Measurements from ENCODE around the gene RUFY3.

DNA sequence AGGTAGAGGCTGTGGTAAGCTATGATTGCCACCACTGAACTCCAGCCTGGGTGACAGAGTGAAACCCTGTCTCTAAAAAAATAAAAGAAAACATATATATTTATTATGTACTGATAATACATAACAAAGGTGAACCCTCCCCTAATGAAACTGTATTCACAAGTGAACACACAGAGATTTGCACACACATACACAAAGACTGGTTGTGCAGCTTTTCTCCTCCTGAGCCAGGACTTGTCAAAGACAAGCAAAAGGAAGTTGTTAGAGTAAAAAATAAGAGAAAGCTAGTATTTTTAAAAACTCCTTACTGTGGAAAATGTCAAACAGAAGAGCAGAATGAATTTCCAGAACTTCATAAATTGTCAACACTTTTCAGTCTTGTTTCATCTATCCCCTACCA is 119.4 kb downstream of the RUFY3 start:
- no peak for TF ChIP-seq POLR2A (IDR thresholded peaks at IDR 0.05)
- TF ChIP-seq, protein P1, sequence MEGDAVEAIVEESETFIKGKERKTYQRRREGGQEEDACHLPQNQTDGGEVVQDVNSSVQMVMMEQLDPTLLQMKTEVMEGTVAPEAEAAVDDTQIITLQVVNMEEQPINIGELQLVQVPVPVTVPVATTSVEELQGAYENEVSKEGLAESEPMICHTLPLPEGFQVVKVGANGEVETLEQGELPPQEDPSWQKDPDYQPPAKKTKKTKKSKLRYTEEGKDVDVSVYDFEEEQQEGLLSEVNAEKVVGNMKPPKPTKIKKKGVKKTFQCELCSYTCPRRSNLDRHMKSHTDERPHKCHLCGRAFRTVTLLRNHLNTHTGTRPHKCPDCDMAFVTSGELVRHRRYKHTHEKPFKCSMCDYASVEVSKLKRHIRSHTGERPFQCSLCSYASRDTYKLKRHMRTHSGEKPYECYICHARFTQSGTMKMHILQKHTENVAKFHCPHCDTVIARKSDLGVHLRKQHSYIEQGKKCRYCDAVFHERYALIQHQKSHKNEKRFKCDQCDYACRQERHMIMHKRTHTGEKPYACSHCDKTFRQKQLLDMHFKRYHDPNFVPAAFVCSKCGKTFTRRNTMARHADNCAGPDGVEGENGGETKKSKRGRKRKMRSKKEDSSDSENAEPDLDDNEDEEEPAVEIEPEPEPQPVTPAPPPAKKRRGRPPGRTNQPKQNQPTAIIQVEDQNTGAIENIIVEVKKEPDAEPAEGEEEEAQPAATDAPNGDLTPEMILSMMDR (IDR thresholded peaks at IDR 0.05) = no peak

Measured in adrenal gland (tissue), 5 donors.